Activated naive CD4-positive, alpha-beta T cell treated with anti-CD3 and anti-CD28 coated beads, Interleukin-2, amount 10 ng/mL, durations not matched to agents 7 days and 5 days (primary cell): Measurements from ENCODE around the gene RASA2.

Source experiments
- CTCF ChIA-PET: fragments of 350-600 bp; sonication (Branson Sonifier 250); formaldehyde crosslinking; loops from one replicate; lab custom pipeline; 2021; ENCODE audit warnings: antibody characterized with exemption; lab: Charles Lee
- DNase-seq: peaks from one replicate; pipeline ENCODE4 v3.0.0-alpha.2; 2020
- H3K27ac Mint-ChIP-seq: one replicate; pipeline ENCODE4 v1.8.0; 2021; ENCODE audit warnings: mild to moderate bottlenecking, moderate library complexity, mixed read lengths
- H3K27me3 Mint-ChIP-seq: one replicate; pipeline ENCODE4 v1.8.0; 2021; ENCODE audit warnings: mild to moderate bottlenecking, mixed read lengths
- H3K36me3 Mint-ChIP-seq: one replicate; pipeline ENCODE4 v1.8.0; 2021; ENCODE audit warnings: mixed read lengths
- H3K4me1 Mint-ChIP-seq: one replicate; pipeline ENCODE4 v1.8.0; 2021; ENCODE audit warnings: mixed read lengths
- H3K4me3 Mint-ChIP-seq: one replicate; pipeline ENCODE4 v1.8.0; 2021; ENCODE audit warnings: mild to moderate bottlenecking, moderate library complexity, mixed read lengths
- H3K9me3 Mint-ChIP-seq: one replicate; pipeline ENCODE4 v1.8.0; 2021; ENCODE audit warnings: mixed read lengths

Gene RASA2

GRCh38 chr3:141644931-141645330, 158.1 kb downstream of the RASA2 start:
- Mint-ChIP-seq H3K27me3 (no peaks in the 10 kb centered on the region), H3K4me3 (no peak overlapping the region), H3K36me3 (no peaks in the 10 kb centered on the region), H3K4me1 (no peaks in the 10 kb centered on the region), H3K9me3 (no peaks in the 10 kb centered on the region), H3K27ac (no peak overlapping the region)
- peak; percentile 80 for DNase-seq
- CTCF ChIA-PET = interaction anchor here (0.6 to 2.7 kb wide), 11 partner anchors 8 to 284 kb away, joined by 3 to 28 read pairs (median 4); no protein-coding TSS in a partner anchor

DNA sequence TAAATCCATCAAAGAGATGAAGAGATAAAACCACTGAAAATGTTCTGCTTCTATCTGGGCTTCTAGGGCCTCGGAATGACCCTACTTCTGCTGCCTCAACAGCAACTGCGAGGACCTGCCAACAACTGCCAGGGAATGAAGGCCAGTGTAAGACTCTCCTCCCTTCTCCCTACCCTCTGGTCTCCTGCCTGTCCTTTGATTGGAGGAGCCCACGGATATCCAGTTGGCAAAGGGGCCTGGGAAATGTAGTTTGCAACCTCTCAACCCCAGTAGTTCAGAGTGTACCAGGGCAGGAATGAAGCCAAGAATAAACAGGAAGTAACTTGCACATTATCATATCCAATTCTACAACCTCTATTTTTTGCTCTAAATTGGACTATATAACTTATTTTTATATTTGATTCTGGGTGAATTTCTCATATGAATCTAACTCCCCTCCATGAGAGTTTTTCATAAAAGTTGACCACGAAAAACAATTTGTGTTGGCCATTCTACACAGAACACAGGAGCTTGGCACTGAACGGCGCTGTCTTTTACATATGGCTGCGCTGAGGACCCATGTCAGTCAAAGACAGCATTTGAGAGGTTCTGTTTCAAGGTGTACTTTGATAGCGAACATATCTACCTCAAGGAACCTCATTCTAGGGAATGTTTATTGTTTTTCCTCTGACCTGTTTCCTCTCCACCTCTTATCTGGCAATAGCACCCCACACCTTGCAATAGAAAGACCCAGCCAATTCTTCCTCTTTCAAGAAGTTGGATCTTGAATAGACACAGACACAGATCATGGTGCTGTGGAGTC, 160.1 kb downstream of the RASA2 start:
- no peak for DNase-seq

GRCh38 chr3:141647562-141647915, 160.7 kb downstream of the RASA2 start:
- no peak for DNase-seq
- Mint-ChIP-seq H3K27ac (no peak overlapping the region), H3K9me3 (no peaks in the 10 kb centered on the region), H3K4me3 (no peak overlapping the region), H3K27me3 (peaks cover 9% of the 10 kb centered on the region), H3K4me1 (no peaks in the 10 kb centered on the region), H3K36me3 (no peaks in the 10 kb centered on the region)
- CTCF ChIA-PET = interaction anchor here (1.4 to 2.0 kb wide), 3 partner anchors 12 to 193 kb away, joined by 3 to 5 read pairs (median 4); no protein-coding TSS in a partner anchor

More for the DNA sequence above, 160.1 kb downstream of the RASA2 start:
- H3K9me3 Mint-ChIP-seq = no peaks in the 10 kb centered on the region
- H3K27me3 Mint-ChIP-seq = peaks cover 8% of the 10 kb centered on the region
- no peak overlapping the region for H3K4me3 Mint-ChIP-seq
- CTCF ChIA-PET = interaction anchor here (1.7 kb wide), 1 partner anchor 188 kb away, joined by 4 read pairs; no protein-coding TSS in a partner anchor
- no peaks in the 10 kb centered on the region for H3K36me3 Mint-ChIP-seq
- no peaks in the 10 kb centered on the region for H3K4me1 Mint-ChIP-seq
- no peak overlapping the region for H3K27ac Mint-ChIP-seq

- Mint-ChIP-seq H3K4me1 (no peaks in the 10 kb centered on the region), H3K9me3 (no peaks in the 10 kb centered on the region), H3K27ac (no peak overlapping the region), H3K27me3 (peaks cover 15% of the 10 kb centered on the region), H3K4me3 (no peak overlapping the region), H3K36me3 (no peaks in the 10 kb centered on the region)
- DNase-seq = no peak
- CTCF ChIA-PET = interaction anchor here (1.4 to 2.0 kb wide), 4 partner anchors 12 to 194 kb away, joined by 3 to 8 read pairs (median 4); no protein-coding TSS in a partner anchor
Measured at GRCh38 chr3:141648055-141648910, 161.5 kb downstream of the RASA2 start.

- Mint-ChIP-seq H3K27ac (no peak overlapping the region), H3K9me3 (no peaks in the 10 kb centered on the region), H3K27me3 (peaks cover 30% of the 10 kb centered on the region), H3K36me3 (no peaks in the 10 kb centered on the region), H3K4me1 (no peaks in the 10 kb centered on the region), H3K4me3 (no peak overlapping the region)
- CTCF ChIA-PET = interaction anchor here (0.6 to 1.6 kb wide), 3 partner anchors 10 to 344 kb away, joined by 4 to 8 read pairs (median 4); no protein-coding TSS in a partner anchor
- DNase-seq = no peak
Measured at GRCh38 chr3:141649871-141650270, 163.0 kb downstream of the RASA2 start.

GRCh38 chr3:141650783-141651182, 164.0 kb downstream of the RASA2 start:
- Mint-ChIP-seq H3K9me3 (no peaks in the 10 kb centered on the region), H3K27me3 (peaks cover 34% of the 10 kb centered on the region), H3K27ac (no peak overlapping the region), H3K4me1 (no peaks in the 10 kb centered on the region), H3K4me3 (no peak overlapping the region), H3K36me3 (no peaks in the 10 kb centered on the region)
- CTCF ChIA-PET = no interaction called here
- DNase-seq = no peak

DNA sequence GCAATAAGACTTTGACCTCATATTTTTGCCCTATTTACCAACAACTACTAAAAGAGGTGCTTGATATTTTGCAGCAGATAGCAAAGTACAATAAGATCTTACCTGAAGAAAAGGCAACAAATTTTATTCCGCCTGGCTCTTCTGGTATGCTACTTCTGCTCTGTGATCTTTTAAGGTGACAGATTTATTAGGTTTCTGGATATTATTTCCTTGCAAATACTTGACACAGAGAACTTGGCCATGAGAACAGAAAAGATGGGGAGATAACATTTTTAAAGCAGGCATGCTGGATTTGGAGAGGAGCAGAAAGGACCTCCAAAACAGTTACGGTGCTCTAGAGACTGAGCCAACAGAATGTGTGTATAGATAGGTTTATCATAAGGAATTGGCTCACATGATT, 164.6 kb downstream of the RASA2 start:
- Mint-ChIP-seq H3K27me3 (peaks cover 40% of the 10 kb centered on the region), H3K36me3 (no peaks in the 10 kb centered on the region), H3K27ac (no peak overlapping the region), H3K9me3 (no peaks in the 10 kb centered on the region), H3K4me3 (no peak overlapping the region), H3K4me1 (no peaks in the 10 kb centered on the region)
- CTCF ChIA-PET = no interaction called here
- no peak for DNase-seq

DNA sequence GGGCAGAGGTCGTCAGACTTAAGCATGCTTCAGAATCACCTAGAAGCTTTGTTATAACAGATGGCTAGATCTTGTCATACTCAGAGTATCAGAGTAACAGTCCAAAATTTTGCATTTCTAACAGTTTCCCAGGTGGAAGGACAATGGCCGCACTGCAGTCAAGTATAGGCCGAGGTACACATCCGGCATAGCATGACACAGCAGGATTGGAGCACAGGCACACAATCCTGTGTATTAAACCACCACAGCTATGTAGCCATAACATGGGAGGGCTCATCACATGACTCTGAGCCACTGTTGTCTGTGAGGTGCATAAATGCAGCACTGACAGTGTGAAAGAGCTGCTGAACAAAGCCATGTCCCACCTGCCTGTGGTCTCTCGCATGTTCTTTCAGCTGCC, 165.5 kb downstream of the RASA2 start:
- no peaks in the 10 kb centered on the region for H3K9me3 Mint-ChIP-seq
- no peaks in the 10 kb centered on the region for H3K36me3 Mint-ChIP-seq
- no peak for DNase-seq
- no peaks in the 10 kb centered on the region for H3K4me1 Mint-ChIP-seq
- no peak overlapping the region for H3K27ac Mint-ChIP-seq
- H3K4me3 Mint-ChIP-seq = no peak overlapping the region
- CTCF ChIA-PET = no interaction called here
- peaks cover 48% of the 10 kb centered on the region for H3K27me3 Mint-ChIP-seq

- DNase-seq = no peak
- Mint-ChIP-seq H3K36me3 (no peaks in the 10 kb centered on the region), H3K9me3 (no peaks in the 10 kb centered on the region)
Measured at GRCh38 chr3:141653847-141654246, 167.0 kb downstream of the RASA2 start.

DNA sequence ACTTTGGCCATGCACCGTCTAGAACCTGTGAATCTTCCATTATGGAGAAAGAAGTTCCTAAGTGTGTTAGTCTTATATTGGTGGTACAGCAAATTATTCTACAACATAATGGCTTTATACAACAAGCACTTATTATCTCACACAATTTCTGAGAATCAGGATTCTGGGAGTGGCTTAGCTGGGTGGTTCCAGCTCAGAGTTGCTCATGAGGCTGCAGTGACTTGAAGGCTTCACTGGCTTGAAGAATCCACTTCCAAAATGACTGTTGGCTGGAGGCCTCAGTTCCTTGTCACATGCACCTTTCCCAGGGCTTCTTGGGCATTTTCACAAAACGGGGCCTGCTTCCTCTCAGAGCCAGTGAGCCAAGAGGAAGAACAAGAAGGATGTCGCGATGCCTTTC, 169.0 kb downstream of the RASA2 start:
- Mint-ChIP-seq H3K27me3 (peaks cover 80% of the 10 kb centered on the region), H3K27ac (no peak overlapping the region), H3K9me3 (no peaks in the 10 kb centered on the region), H3K36me3 (no peaks in the 10 kb centered on the region), H3K4me1 (peaks cover 7% of the 10 kb centered on the region), H3K4me3 (no peak overlapping the region)
- DNase-seq = no peak
- CTCF ChIA-PET = no interaction called here

More at GRCh38 chr3:141653847-141654246, 167.0 kb downstream of the RASA2 start:
- no peaks in the 10 kb centered on the region for H3K4me1 Mint-ChIP-seq
- no peak overlapping the region for H3K4me3 Mint-ChIP-seq
- H3K27me3 Mint-ChIP-seq = peaks cover 63% of the 10 kb centered on the region
- CTCF ChIA-PET = no interaction called here
- H3K27ac Mint-ChIP-seq = no peak overlapping the region

DNA sequence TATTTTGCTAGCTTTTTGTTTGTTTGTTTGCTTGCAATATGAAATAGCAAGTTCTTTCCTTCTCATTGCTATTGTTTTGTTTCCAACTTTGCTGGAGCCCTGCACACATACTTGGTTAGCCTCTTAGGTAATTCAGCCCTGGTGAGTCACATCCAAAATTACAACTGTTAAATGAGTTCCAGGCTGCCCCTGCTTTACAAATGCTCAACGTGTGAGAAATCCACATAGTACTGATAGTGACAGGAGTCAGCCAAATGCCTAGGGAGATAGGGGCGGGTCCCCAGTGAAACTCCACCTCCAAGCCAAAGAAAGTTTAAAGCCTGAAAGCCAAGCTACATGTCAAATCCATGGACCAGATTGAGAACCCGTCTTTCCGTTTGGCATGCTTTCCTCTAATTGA, 169.9 kb downstream of the RASA2 start:
- Mint-ChIP-seq H3K27me3 (peaks cover 85% of the 10 kb centered on the region), H3K4me3 (no peak overlapping the region), H3K36me3 (no peaks in the 10 kb centered on the region), H3K4me1 (peaks cover 7% of the 10 kb centered on the region), H3K27ac (no peak overlapping the region), H3K9me3 (no peaks in the 10 kb centered on the region)
- CTCF ChIA-PET = interaction anchor here (0.9 kb wide), 1 partner anchor 11 kb away, joined by 4 read pairs; no protein-coding TSS in a partner anchor
- DNase-seq = no peak

DNA sequence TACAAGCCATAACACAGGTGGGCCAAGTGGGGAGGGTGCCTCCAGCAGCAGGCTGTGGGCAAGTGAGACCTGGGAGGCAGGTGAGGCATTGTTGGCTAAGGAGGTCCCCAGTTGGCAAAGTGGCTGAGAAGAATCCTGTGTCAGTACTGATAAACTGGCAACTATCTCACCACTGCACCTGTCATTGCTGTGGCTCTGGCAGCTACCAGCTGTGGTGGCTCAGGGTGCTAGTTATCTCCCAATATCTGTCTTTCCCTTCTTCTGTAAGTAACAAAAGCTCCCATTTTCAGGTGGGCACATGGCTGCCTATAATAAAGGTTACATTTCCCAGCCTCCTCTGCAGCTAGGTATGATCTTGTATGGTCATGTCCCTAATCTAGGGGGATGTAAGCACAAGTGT, 170.7 kb downstream of the RASA2 start:
- H3K27ac Mint-ChIP-seq = no peak overlapping the region
- peaks cover 7% of the 10 kb centered on the region for H3K4me1 Mint-ChIP-seq
- no peak for DNase-seq
- H3K4me3 Mint-ChIP-seq = no peak overlapping the region
- H3K9me3 Mint-ChIP-seq = no peaks in the 10 kb centered on the region
- peaks cover 91% of the 10 kb centered on the region for H3K27me3 Mint-ChIP-seq
- no peaks in the 10 kb centered on the region for H3K36me3 Mint-ChIP-seq
- CTCF ChIA-PET = interaction anchor here (0.6 to 1.4 kb wide), 4 partner anchors 12 to 197 kb away, joined by 3 to 4 read pairs (median 3); no protein-coding TSS in a partner anchor

DNA sequence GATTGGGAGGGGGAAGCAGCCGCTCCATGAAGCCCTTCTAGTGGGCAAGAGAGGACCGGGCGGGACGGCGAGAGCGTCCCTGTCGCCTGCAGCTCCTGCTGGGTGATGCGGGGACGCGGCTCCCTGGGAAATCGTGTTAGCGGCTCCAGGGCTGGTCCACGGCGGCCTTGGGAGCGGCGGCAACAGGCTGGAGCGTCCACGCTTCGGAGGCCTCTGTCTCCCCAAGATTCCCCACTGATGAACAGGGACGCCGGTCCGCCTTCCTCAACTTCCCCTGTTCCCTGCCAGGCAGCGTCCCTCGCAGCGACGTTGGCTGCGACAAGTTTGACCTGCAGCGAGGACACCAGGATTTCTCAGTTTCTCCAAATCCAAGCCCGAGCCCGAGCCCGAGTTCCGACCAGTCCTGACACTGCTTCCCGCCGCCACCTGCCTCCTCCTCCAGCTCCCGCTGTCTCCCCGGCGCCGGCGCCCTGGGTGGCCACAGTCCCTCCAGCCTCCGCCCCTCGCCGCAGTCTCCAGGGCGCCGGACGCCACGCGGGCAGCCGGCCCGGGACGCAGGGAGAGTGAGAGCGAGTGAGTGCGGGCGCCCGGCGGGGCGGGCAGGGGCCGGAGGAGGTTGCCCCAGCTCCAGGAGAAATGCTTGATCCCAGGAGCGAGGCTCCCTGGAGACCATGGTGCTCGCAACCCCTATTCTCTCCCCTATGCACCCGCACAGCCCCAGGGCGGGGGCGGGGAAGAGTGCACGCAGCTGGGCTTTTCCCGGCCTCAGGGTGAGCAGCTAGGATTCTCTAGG, 173.2 kb downstream of the RASA2 start:
- CTCF ChIA-PET = interaction anchor here (2.2 kb wide), 1 partner anchor 11 kb away, joined by 4 read pairs; no protein-coding TSS in a partner anchor
- Mint-ChIP-seq H3K27ac (no peak overlapping the region), H3K27me3 (peaks cover 86% of the 10 kb centered on the region), H3K36me3 (no peaks in the 10 kb centered on the region), H3K4me3 (peak overlapping the region; percentile 37), H3K9me3 (no peaks in the 10 kb centered on the region), H3K4me1 (peaks cover 7% of the 10 kb centered on the region)
- no peak for DNase-seq
